Chondrocyte (in vitro differentiated cells): ENCODE results near the gene SRSF3. TPM values are rescaled to one million over a fixed set of nuclear protein-coding genes. Genes with fewer than 3 reads are reported as not detected.
"Not testable (repeated sequence)": the region's sequence is repeated elsewhere in the genome, so short reads cannot be mapped to it uniquely, and the experiment has no call there.

Source experiments
- DNase-seq: peaks from one replicate; pipeline ENCODE4 v3.0.0; 2021; ENCODE audit warnings: mixed read lengths, low spot score
- H3K27ac Mint-ChIP-seq: one replicate; pipeline ENCODE4 v1.8.0; 2021; ENCODE audit warnings: mild to moderate bottlenecking, moderate library complexity, mixed read lengths; ENCODE audit not compliant: unreplicated experiment
- H3K27me3 Mint-ChIP-seq: 2 replicates; pipeline ENCODE4 v1.8.0; 2021; ENCODE audit warnings: low read depth, mixed read lengths
- H3K36me3 Mint-ChIP-seq: 2 replicates; pipeline ENCODE4 v1.8.0; 2021; ENCODE audit warnings: low read depth, mixed read lengths
- H3K4me1 Mint-ChIP-seq: 2 replicates; pipeline ENCODE4 v1.8.0; 2021; ENCODE audit warnings: low read depth, mild to moderate bottlenecking, mixed read lengths
- H3K4me3 Mint-ChIP-seq: one replicate; pipeline ENCODE4 v1.8.0; 2021; ENCODE audit warnings: mild to moderate bottlenecking, moderate library complexity, mixed read lengths; ENCODE audit not compliant: unreplicated experiment
- H3K9me3 Mint-ChIP-seq: 2 replicates; pipeline ENCODE4 v1.8.0; 2021; ENCODE audit warnings: low read depth, mixed read lengths
- total RNA-seq: library from RNA; stranded (reverse); gene quantifications from 3 replicates; pipeline ENCODE4 v1.2.1, GENCODE V29; 2021
- TF ChIP-seq, protein P1 (sequence below): fragments of 200-600 bp; sonication (generic); IDR thresholded peaks from 2 replicates; pipeline ENCODE4 v1.5.0; 2021; ENCODE audit warnings: antibody characterized with exemption, mild to moderate bottlenecking, moderate library complexity

SRSF3 gene
- total RNA-seq, 1 donor from 2014 or later: 191 TPM

DNA sequence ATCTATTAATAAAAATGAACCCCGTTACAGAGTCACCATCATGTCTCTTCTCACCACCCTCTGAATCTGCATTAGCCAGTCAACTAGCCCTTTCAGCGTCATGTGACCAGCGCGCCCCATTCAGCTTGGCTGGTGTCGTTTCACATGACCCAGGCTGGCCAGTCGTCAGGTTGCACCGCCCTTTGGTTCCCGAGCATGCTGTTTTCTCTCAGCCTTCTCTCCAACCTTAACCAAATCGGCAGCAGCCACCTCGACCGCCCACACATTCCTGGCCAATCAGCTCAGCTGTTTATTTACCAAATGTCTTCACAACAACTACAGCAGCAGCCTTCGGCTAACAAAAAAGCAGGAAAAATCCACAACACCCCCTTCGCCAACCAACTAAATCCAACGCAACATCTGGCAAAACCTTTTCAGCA is 5.6 kb downstream of the SRSF3 start:
- Mint-ChIP-seq H3K36me3 (peaks cover 70% of the 10 kb centered on the region), H3K27me3 (no peaks in the 10 kb centered on the region), H3K27ac (peak overlapping the region; percentile 79), H3K4me3 (peak overlapping the region; percentile 61), H3K9me3 (no peaks in the 10 kb centered on the region), H3K4me1 (peaks cover 79% of the 10 kb centered on the region)
- TF ChIP-seq, protein P1, sequence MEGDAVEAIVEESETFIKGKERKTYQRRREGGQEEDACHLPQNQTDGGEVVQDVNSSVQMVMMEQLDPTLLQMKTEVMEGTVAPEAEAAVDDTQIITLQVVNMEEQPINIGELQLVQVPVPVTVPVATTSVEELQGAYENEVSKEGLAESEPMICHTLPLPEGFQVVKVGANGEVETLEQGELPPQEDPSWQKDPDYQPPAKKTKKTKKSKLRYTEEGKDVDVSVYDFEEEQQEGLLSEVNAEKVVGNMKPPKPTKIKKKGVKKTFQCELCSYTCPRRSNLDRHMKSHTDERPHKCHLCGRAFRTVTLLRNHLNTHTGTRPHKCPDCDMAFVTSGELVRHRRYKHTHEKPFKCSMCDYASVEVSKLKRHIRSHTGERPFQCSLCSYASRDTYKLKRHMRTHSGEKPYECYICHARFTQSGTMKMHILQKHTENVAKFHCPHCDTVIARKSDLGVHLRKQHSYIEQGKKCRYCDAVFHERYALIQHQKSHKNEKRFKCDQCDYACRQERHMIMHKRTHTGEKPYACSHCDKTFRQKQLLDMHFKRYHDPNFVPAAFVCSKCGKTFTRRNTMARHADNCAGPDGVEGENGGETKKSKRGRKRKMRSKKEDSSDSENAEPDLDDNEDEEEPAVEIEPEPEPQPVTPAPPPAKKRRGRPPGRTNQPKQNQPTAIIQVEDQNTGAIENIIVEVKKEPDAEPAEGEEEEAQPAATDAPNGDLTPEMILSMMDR: no peak
- no peak for DNase-seq

DNA sequence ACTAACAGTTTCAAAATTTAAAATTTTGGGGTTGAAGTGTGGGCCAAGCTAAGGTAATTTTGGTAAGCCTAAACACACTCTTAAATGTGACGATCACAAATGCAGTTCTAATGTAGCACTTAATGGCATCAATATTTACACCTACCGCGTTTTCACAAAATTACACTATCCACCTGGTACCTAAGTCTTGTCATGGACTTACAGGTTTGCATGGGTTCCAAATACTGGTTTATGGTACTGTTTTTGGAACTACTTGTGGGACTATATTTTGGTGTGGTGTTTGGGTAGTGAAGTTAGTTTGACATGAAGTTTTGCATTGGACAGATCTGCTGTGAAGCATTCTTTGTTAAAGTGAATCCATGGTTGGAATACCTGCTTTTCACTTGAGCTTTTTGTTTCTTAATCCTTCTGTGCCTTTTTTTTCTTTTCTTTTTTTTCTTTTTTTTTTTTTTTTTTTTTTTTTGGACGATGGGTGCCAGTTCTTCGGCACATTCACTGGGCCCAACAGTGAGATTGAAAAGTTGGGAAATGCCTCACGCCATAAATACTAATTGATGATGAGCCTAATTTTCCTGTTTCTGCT is 6.5 kb downstream of the SRSF3 start:
- Mint-ChIP-seq H3K27ac (peak overlapping the region; percentile 79), H3K9me3 (no peaks in the 10 kb centered on the region), H3K27me3 (no peaks in the 10 kb centered on the region), H3K4me3 (peak overlapping the region; percentile 61), H3K4me1 (peaks cover 88% of the 10 kb centered on the region), H3K36me3 (peaks cover 69% of the 10 kb centered on the region)
- TF ChIP-seq, protein P1: no peak
- DNase-seq: no peak

DNA sequence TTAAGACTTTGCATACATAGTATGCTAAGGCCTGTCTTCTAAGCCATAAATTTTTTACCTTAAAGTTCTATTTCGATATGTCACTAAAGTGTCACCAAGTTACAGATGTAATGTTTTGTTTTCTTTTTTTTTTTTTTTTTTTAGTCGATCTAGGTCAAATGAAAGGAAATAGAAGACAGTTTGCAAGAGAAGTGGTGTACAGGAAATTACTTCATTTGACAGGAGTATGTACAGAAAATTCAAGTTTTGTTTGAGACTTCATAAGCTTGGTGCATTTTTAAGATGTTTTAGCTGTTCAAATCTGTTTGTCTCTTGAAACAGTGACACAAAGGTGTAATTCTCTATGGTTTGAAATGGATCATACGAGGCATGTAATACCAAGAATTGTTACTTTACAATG is 7.7 kb downstream of the SRSF3 start:
- DNase-seq, H3K9me3 Mint-ChIP-seq, H3K27me3 Mint-ChIP-seq, H3K4me3 Mint-ChIP-seq: not testable (repeated sequence)
- Mint-ChIP-seq H3K27ac (peak overlapping the region; percentile 69), H3K36me3 (peaks cover 65% of the 10 kb centered on the region), H3K4me1 (peaks cover 93% of the 10 kb centered on the region)

DNA sequence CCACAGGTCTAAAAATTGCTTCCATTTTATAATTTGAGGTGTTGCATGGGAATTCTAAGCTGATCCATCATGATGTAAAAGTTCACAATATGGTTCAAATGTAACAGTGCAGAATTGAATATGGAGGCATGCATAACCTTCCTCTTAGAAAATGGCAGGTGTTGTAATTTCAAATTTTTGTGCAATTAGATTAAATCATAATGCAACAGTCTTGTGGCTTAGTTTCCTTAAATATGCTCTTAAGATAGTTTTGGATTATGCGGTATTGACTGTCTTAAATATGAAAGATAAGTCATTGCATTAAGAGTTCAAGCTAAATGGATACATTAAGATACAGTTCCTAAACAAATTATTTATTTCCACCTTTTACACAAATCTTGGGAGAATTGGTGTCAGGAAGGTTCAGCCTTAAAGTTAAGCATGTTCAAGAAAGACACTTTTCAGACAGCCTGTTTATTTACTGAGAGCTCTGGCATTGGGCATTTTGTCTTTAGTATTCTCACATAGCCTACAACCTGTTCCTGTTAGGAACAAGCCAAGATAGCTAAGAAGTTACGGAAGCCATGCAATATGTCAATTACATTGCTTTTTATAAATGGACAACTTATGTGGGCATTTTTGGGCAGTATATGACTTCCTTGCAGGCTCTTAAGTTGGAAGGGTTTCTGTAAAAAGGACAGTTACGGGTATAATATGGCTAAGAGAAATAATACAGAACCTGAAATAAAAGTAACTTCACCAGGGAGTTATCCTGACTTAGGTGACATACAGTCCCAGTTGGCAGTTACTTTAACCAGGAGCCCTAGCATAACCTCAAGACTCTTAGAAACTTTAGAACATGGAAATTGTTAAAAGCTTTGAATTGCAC is 9.3 kb downstream of the SRSF3 start:
- no peak for DNase-seq
- Mint-ChIP-seq H3K9me3 (no peaks in the 10 kb centered on the region), H3K4me1 (peaks cover 87% of the 10 kb centered on the region), H3K4me3 (no peak overlapping the region), H3K27ac (peak overlapping the region; percentile 63), H3K36me3 (peaks cover 61% of the 10 kb centered on the region), H3K27me3 (no peaks in the 10 kb centered on the region)
- TF ChIP-seq, protein P1: no peak

DNA sequence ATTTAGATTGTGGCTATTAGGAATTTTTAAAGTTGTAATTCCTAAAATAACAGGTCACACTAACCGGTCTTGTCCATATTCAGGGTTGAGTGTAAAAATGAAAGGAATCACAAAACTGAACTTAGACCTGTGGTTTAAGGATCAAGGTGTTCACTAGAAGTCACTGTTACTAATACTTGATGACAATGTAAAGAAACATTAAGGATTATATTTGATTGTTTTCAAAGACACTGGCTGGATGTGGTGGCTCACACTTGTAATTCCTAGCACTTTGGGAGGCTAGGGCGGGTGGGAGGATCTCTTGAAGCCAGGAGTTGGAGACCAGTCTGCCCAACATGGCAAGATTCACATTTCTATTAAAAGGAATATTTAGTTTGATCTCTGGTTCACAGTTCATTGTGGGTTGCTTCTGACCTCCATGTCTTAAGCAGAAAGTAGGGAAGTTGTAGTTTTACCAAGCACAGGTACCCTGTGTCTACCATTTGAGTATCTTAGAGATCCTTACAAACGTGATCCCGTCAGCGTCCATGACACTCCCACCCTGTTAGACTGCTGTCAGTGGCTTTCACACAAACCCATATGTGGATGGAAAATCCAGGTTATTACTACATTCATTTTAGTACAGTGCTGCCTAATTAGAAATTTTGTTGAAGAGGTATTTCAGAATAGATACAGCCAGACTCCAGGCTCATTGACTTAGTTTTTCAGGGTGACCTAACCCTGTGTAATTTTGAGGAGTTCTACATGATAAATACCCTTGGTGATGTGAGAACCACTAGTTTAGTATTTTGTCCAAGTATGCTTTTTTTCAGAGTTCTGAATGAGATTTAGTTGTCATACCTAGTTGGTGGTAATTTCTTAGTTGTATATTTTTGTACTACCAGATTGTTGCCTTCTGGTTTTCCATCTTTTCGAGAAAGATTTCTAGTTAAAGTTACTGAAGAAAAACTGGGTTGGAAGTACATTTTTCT is 10.2 kb downstream of the SRSF3 start:
- no peak for DNase-seq
- TF ChIP-seq, protein P1: no peak
- no peak overlapping the region for H3K4me3 Mint-ChIP-seq
- no peaks in the 10 kb centered on the region for H3K27me3 Mint-ChIP-seq
- no peaks in the 10 kb centered on the region for H3K9me3 Mint-ChIP-seq
- H3K4me1 Mint-ChIP-seq: peaks cover 78% of the 10 kb centered on the region
- peaks cover 58% of the 10 kb centered on the region for H3K36me3 Mint-ChIP-seq
- H3K27ac Mint-ChIP-seq: peak overlapping the region; percentile 63
